HG02571 (cell line): ENCODE results near the gene LCN9.

Source experiments
- ATAC-seq: cut with Tn5 transposase; IDR thresholded peaks from one replicate; pipeline ENCODE4 v1.9.1; 2021; ENCODE audit warnings: mild to moderate bottlenecking, moderate library complexity; ENCODE audit not compliant: unreplicated experiment

Gene LCN9

DNA sequence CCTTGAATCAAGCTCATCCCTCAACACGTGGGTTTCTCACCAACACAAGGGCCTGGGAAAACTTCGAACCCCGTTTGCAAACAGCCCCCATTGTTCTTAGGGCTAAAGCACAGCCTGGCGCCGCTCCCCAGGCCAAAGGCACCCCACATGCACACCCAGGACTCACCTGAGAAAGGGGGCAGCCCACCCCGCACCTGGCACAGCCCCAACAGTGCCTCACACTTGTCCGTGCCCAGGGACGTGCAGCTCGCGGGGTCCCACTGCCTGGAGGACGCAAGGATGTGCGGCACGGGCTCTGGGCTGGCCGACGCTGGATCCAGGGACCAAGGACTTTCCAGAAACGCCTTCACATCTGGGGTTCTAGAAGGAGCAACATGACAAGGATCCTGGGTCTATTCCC is 33.3 kb downstream of the LCN9 start:
- no peak for ATAC-seq

DNA sequence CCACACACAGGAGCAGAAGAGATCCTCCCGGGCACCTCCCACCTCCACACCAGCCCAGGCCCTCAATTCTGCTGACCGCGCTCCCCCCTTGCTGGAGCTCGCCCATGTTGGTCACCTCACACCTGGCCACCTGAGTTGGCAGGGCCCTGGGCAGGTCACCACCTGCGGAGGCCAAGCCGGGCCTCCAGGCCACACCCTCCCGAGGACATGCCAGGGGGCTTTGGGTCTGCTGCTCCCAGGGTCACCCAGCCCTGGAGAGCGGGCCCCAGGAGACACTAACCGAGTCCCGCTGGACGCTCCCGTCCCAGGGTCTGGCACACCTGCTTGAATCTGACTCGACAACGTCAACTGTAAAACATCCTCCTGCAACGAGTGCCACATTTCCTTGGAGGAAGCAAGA is 34.1 kb downstream of the LCN9 start:
- ATAC-seq, result no peak

DNA sequence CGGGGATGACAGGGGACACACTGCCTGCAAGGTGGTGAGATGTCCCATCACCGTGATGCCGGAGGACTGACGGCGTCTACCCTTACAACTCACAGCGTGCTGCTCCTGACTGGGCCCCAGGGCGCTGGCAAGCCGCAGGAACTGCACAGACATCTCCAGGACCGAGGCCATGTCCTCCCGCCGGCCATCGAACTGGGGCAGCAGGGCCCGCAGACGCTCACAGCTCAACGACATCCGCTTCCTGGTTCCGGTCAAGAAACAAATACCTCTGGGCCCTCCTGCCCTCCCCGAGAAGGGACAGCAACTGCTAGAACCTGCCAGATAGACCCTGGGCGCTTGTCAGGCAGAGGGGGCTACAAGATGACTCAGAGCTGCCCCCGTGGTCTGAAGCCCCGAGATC is 35.1 kb downstream of the LCN9 start:
- no peak for ATAC-seq

DNA sequence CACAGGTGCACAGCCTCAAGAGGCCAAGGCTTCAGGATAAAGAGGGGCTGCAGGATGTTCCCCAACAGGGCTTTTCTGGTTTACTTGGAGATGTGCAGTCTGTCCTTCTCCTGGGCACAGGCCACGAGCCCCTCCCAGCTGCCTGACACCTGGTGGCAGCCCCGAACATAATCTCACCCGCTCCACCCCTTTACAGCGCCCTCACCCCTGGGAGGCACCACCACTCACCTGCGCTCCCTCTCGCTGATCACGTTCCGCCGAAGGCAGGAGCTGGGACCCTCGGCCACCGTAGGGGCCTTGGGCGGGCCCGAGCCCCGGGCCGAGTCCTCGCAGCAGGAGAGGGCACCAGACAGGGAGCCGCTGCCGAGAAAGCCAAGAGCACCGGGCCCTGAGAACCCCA is 35.7 kb downstream of the LCN9 start:
- ATAC-seq, result no peak

DNA sequence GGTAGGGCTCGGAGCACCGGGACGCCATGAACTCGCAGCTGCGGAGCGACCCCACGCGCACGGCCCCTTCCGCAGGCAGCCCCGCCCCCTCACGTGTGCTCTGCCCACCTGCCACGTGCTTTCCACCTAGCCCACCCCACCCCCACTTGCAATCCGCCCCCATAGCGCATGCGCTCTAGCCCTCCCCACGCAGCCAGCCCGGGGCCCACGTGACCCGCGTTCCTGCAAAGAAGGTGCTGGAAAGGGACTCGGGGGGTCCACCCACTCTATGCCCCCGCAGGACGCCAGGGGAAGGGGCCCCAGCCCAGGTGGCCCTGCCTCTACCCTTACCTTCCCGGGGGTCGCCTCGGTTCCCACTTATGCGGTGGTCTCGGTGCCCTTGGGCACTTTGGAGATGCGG is 36.3 kb downstream of the LCN9 start, which contains the start of gene SOHLH1:
Gene SOHLH1, minus strand, starts transcription at position 42 of the 400 bp plus-strand sequence. Its CDS starts 14 bp downstream, at position 28.
- no peak for ATAC-seq

DNA sequence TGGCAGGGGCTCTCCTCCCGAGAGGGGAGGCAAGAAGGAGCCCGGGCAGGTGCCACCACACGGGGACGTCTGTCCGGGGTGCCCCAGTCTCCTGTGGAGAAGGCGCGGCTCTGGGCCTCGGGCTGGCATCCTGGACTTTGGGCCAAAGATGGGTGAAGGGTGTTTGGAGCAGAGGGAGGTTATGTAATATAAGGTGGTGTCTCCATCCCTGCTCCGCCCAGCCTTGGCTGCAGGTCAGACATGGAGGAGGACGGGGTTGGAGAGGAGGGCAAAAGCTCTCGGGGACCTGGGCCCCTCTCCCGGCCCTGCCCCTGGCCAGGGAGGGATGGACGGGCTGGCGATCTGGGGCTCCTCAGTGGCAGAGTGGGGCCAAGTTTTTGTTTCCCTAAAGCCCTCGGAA is 37.4 kb downstream of the LCN9 start:
- no peak for ATAC-seq

GRCh38 chr9:135701067-135701958 is 38.2 kb downstream of the LCN9 start:
- ATAC-seq, result no peak

DNA sequence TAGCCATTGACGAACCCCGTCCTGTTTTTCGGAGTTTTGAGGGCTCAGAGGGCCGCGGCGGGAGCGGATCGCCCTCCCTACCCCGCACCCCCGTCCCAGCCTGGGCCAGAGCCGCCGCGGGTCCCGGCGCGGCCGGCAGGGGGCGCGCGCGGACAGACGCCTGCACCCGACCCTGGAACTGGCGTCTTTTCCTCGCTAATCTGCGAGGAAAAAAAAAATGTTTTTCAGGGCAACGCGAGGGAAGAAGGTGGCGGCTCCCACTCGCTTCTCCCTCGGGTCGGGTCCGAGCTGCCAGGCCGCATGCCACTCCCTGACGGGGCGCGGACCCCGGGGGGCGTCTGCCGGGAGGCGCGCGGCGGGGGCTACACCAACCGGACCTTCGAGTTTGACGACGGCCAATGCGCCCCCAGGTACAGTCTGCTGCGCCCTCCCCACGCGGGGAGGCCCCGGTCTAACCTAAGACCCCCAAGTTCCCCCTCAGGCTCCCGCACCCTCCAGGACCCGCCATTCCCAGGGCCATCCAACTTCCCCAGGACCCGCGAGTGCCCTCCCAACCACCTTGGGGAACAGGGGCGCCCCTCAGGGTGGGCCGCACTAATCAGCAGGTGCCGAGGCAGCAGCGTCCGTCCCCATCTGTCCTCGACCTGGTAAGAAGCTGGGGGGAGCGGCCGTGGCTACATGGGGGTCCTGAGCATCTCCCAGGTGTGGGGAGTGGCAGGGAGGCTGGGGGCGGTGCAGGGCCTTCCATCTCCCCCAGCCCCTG is 39.0 kb downstream of the LCN9 start, which contains the start of gene KCNT1:
Gene KCNT1, plus strand, starts transcription at position 227 of the 763 bp plus-strand sequence. Its CDS starts 74 bp downstream, at position 301.
- ATAC-seq, result no peak

DNA sequence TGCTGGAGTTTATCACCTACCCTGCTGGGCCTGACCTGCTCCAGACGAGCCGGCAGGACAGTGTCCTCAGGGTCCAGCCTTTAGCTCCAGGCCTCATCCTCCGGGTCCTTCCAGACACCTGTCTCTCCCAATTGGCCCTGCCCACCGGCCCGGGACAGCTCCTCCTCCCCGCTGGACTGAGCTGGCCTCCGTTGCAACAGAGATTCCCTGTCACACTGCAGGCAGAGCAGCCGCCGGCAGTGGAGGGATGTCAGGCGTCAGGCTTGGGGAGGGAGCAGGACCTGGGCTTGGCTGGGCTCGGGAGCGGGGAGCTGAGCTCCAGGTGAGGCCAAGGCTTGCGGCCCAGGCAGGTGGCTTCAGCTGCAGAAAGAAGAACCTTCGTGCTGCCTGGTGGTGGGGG is 40.6 kb downstream of the LCN9 start:
- ATAC-seq, result no peak

GRCh38 chr9:135704483-135704882 is 41.4 kb downstream of the LCN9 start:
- ATAC-seq, result no peak

DNA sequence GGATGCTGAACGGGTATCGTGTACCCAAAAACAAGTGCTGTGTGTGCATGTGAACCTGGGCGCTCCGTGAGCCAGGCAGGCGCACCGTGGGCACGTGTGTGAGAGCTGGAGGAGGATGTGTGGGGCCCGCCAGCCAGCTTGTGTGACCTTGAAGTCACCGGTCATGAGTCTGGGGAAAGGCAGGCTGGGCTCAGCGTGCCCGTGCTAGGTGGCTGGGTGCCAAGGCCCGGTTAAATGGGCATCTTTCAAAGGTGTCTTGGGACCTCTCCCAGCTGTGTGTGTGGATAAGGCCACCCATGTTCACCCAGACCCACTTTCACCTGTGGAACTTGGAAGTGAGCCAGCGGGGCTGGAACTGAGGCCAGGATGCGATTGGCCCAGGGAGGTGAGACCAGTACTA is 42.3 kb downstream of the LCN9 start:
- ATAC-seq, result no peak

DNA sequence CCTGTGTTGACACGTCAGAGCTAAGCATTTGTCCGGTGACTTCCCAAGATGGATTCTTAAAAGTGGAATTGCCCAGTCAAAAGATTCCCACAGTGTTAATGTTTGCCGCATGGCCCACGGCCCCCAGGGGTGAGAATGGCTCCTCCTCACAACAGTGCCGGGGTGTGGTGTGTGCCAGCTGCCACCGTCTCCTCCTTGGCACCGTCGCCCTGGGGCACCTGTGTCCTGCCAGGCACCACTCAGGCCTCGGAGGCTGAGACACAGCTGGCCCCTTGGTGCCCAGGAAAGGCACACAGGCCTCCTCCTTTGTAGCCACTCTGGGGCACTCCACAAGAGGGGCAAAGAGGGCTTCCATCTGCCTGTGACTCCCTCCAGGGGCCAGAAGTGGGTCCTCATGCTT is 43.2 kb downstream of the LCN9 start:
- ATAC-seq, result no peak

DNA sequence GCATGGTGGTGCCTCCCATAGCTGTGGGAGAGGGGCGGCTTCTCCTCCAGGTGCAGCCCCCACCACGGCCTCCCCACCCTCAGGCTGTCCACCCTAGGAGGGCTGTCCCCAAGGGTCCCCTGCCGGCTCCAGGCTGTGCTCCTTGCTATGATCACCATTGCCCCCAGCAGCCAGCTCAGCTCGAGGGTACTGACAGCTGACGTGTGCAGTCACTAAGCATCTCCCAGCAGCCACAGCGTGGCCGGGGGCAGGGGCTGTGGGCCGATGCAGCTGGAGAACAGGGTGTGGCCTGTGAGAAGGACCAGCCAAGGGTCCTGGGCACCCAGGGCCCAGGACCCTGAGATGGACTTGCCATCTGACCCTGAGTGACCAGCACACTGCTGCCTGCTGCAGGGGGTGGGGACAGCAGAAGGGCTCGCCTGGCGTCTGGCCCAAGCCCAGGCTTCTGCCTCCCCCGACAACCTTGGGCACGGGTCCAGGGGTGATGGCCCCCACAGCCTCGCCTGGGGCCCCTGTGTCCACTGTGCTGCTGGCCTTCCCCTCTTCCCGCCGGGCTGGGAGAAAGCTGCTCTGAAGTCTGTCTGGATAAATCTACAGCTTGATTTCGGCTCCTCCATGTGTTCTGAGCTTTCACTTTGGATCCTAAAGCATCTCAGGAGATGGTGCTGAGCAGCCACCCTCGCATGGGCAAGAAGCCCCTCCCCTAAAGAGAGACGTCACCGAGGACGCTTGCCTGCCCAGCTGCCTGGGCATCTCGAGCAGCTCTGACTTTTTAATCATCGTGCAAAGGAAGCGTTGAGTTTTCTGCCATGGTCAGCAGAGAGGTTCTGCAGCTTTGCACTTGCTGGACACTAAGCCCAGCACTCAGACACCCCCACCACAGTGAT is 44.4 kb downstream of the LCN9 start:
- ATAC-seq, result no peak

- no peak for ATAC-seq
Observed at GRCh38 chr9:135708164-135708563, 45.1 kb downstream of the LCN9 start.

- ATAC-seq, result no peak
Observed at GRCh38 chr9:135711391-135711790, 48.3 kb downstream of the LCN9 start.

GRCh38 chr9:135711881-135712280 is 48.8 kb downstream of the LCN9 start:
- ATAC-seq, result no peak

GRCh38 chr9:135712613-135713295 is 49.6 kb downstream of the LCN9 start:
- ATAC-seq, result no peak

DNA sequence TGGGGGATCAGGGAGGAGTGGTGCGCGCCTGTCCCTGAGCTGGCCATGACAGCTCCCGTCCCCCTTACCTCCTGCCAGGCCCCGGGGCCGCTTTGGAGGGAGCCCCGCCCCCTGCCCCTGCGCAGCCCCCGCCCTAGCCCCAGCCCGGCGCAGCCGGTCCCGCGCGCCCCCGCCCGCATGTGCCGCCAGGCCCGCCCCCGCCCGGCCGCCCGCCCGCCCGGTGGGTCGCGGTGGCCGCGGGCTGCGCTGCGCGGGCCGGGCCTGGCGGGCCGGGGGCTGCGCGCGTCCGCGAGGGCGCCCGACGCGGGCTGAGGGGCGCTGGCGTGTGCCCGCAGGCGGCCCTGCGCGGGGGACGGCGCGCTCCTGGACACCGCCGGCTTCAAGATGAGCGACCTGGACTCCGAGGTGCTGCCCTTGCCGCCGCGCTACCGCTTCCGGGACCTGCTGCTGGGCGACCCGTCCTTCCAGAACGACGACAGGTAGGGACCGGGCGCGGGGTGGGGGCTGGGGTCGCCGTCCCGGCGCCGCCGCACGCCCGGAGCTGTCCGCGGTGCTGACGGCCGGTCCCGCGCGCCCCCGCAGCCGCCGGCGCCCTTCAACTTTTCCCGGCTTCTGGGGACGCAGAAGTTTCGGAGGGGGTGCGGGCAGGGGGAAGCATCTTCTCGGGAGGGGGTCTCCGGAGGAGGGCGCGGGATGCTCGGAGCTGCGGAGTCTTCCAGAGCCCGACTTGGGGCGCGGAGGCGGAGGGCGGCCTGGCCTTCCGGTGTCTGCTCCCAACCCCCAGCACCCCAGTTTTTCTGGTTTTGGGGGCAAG is 51.3 kb downstream of the LCN9 start:
- no peak for ATAC-seq

DNA sequence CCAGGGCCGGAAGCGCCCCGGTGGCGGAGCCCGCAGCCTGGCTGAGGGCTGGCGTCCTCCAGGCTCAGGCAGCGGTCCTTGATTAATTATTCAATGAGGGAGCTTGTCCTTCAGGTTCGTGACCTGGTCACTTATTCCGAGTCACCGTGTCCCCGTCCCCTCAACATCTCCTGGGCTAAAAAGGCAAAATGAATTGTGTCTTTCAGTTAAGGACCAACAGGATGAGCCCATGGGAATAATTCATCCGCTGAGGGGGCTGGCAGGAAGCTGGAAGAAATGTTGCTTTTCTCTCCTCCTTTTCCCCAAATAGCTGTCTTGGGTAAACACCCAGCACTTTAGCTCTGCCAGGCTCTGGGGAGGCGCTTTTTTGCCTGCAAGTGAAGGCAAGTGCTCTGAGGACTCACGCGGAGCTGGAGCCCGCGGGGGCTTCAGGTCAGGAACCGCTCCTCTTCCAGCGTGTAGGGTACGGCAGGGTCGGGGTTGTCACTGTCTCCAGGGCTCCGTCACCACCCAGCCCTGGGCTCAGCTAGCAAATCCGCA is 52.0 kb downstream of the LCN9 start:
- no peak for ATAC-seq
